ENCODE data around the gene CLIC5.

GRCh38 chr6:45929421-45930361 lies 86.0 kb downstream of the CLIC5 start:
- TF ChIP-seq CTCF (IDR thresholded peaks at IDR 0.05) (no peak), POLR2A (IDR thresholded peaks at IDR 0.05) (no peak)

Measured in esophagus squamous epithelium (tissue), 4 donors.